Trophoblast cell (in vitro differentiated cells and primary cell): ENCODE data around the gene GNAO1.

Experiments used
- DNase-seq, 2 donors: peaks; one replicate each; pipeline ENCODE4 v3.0.0-alpha.2; 2016
- H2AFZ ChIP-seq: 2 replicates; pipeline ENCODE4 v1.6.1; 2013; ENCODE audit warnings: low read length, moderate library complexity, mild to moderate bottlenecking; ENCODE audit not compliant: insufficient read depth, poor library complexity
- H2AK5ac ChIP-seq: 2 replicates; pipeline ENCODE4 v1.6.1; 2013; ENCODE audit warnings: mild to moderate bottlenecking, low read length
- H2BK120ac ChIP-seq: 2 replicates; pipeline ENCODE4 v1.6.1; 2013; ENCODE audit warnings: low read length, mild to moderate bottlenecking, moderate library complexity; ENCODE audit not compliant: insufficient read depth, poor library complexity
- H2BK12ac ChIP-seq: 2 replicates; pipeline ENCODE4 v1.6.1; 2013; ENCODE audit warnings: mild to moderate bottlenecking, low read length, moderate library complexity
- H2BK5ac ChIP-seq: 2 replicates; pipeline ENCODE4 v1.6.1; 2013; ENCODE audit warnings: low read length, low read depth, moderate library complexity, mild to moderate bottlenecking; ENCODE audit not compliant: poor library complexity
- H3K14ac ChIP-seq: 2 replicates; pipeline ENCODE4 v1.6.1; 2013; ENCODE audit warnings: mild to moderate bottlenecking, low read length
- H3K18ac ChIP-seq: 2 replicates; pipeline ENCODE4 v1.6.1; 2013; ENCODE audit warnings: mild to moderate bottlenecking, low read length
- H3K23ac ChIP-seq: 2 replicates; pipeline ENCODE4 v1.6.1; 2013; ENCODE audit warnings: low read length
- H3K27ac ChIP-seq: 2 replicates; pipeline ENCODE4 v1.5.1; 2013; ENCODE audit warnings: low read depth, mild to moderate bottlenecking, inconsistent platforms, low read length, moderate library complexity
- H3K27me3 ChIP-seq: 2 replicates; pipeline ENCODE4 v1.6.1; 2013; ENCODE audit warnings: inconsistent platforms, mild to moderate bottlenecking, low read length, moderate library complexity; ENCODE audit not compliant: insufficient read depth
- H3K36me3 ChIP-seq, 2 experiments: 1 replicate in 1 of 2; 2 replicates in 1 of 2; pipeline ENCODE4 v1.6.1; 2013; ENCODE audit warnings: low read length in 2 of 2, mild to moderate bottlenecking in 2 of 2, moderate library complexity in 1 of 2; ENCODE audit not compliant: insufficient read depth in 2 of 2, control insufficient read depth in 1 of 2
- H3K4ac ChIP-seq: 2 replicates; pipeline ENCODE4 v1.6.1; 2013; ENCODE audit warnings: low read depth, mild to moderate bottlenecking, low read length, moderate library complexity
- H3K4me1 ChIP-seq, 2 experiments: 1 replicate in 1 of 2; 2 replicates in 1 of 2; pipeline ENCODE4 v1.6.1; 2013; ENCODE audit warnings: low read length in 2 of 2, mild to moderate bottlenecking in 2 of 2, moderate library complexity in 1 of 2; ENCODE audit not compliant: insufficient read depth in 2 of 2, control insufficient read depth in 1 of 2
- H3K4me2 ChIP-seq: 2 replicates; pipeline ENCODE4 v1.6.1; 2013; ENCODE audit warnings: inconsistent platforms, mild to moderate bottlenecking, low read length, moderate library complexity
- H3K4me3 ChIP-seq: 2 replicates; pipeline ENCODE4 v1.5.1; 2013; ENCODE audit warnings: mild to moderate bottlenecking, low read depth, low read length, inconsistent platforms
- H3K79me1 ChIP-seq: one replicate; pipeline ENCODE4 v1.6.1; 2013; ENCODE audit warnings: low read length
- H3K79me2 ChIP-seq: 2 replicates; pipeline ENCODE4 v1.6.1; 2013; ENCODE audit warnings: low read length, mild to moderate bottlenecking; ENCODE audit not compliant: control insufficient read depth, insufficient read depth, poor library complexity
- H3K9ac ChIP-seq: 2 replicates; pipeline ENCODE4 v1.6.1; 2013; ENCODE audit warnings: mild to moderate bottlenecking, low read length
- H3K9me3 ChIP-seq: 2 replicates; pipeline ENCODE4 v1.6.1; 2013; ENCODE audit warnings: low read depth, mild to moderate bottlenecking, control low read depth, inconsistent platforms, low read length; ENCODE audit not compliant: insufficient read depth
- H4K12ac ChIP-seq: 2 replicates; pipeline ENCODE4 v1.6.1; 2013; ENCODE audit warnings: low read depth, mild to moderate bottlenecking, low read length, moderate library complexity
- H4K8ac ChIP-seq: 2 replicates; pipeline ENCODE4 v1.6.1; 2013; ENCODE audit warnings: low read depth, mild to moderate bottlenecking, low read length, moderate library complexity
- H4K91ac ChIP-seq: one replicate; pipeline ENCODE4 v1.6.1; 2013; ENCODE audit warnings: low read depth, mild to moderate bottlenecking, low read length, moderate library complexity
- WGBS: extraction: QIAGEN DNeasy Blood & Tissue Kit; methylation state at CpG from one replicate; pipeline ENCODE4 v1.1.7; 2013; ENCODE audit warnings: missing lambda C conversion rate; ENCODE audit not compliant: insufficient read length, insufficient coverage; ENCODE audit errors: extremely low coverage; 5-methylcytosine and 5-hydroxymethylcytosine counted together

Gene GNAO1

DNA sequence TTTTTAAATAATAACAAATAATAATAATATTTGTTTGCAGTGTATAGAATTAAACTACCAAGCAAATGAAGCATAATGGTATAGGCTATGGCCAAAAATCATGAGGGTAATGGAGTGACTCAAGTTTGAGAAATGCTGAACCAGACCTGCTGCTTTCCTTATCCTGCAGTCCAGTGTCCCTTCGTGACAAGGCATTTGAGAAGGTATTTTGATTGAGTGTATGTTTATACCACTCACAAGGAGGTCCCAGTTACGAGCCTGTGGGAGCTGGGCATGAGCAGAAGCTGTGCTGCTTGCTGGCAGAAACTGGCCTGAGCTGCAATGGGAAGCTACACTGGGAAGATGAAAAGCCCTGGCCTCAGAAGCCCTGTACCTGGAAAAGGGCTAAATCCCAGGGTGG, 50.3 kb downstream of the GNAO1 start:
- Histone ChIP-seq H2AFZ (no peak overlapping the region), H2AK5ac (no peak overlapping the region), H3K9ac (peak overlapping the region; percentile 37), H3K18ac (no peak overlapping the region), H4K8ac (no peak overlapping the region), H4K91ac (no peak overlapping the region), H3K4me2 (no peak overlapping the region), H3K4ac (no peak overlapping the region), H3K4me3 (no peak overlapping the region), H4K12ac (no peak overlapping the region), H3K14ac (no peak overlapping the region), H3K79me1 (peaks cover 5% of the 10 kb centered on the region), H3K36me3 (no peaks in the 10 kb centered on the region), H3K27ac (no peak overlapping the region), H3K23ac (no peak overlapping the region), H3K27me3 (no peaks in the 10 kb centered on the region), H3K79me2 (no peaks in the 10 kb centered on the region), H2BK12ac (no peak overlapping the region), H3K4me1 (peaks cover 5 to 19% of the 10 kb centered on the region in 2 experiments), H3K9me3 (no peaks in the 10 kb centered on the region), H2BK120ac (no peak overlapping the region), H2BK5ac (no peak overlapping the region)
- no CpG with 5 or more reads among the region's 2 CpGs for WGBS
- DNase-seq = peak; percentile 59 to 77

DNA sequence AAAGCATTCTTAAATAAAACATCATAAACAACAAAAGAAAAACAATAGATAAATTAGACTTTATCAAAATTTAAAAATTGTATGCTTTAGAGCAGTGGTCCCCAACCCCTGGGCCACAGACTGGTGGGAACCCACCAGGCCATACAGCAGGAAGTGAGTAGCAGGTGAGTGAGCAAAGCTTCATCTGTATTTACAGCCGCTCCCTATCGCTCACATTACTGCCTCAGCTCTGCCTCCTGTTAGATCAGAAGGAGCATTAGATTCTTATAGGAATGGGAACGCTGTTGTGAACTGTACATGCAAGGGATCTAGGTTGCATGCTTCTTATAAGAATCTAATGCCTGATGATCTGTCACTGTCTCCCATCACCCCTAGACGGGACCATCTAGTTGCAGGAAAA, 51.5 kb downstream of the GNAO1 start:
- Histone ChIP-seq H3K27me3 (no peaks in the 10 kb centered on the region), H3K9me3 (no peaks in the 10 kb centered on the region), H3K4me2 (no peak overlapping the region), H3K23ac (no peak overlapping the region), H3K14ac (no peak overlapping the region), H4K91ac (no peak overlapping the region), H3K27ac (no peak overlapping the region), H3K18ac (no peak overlapping the region), H3K4me3 (no peak overlapping the region), H2BK5ac (no peak overlapping the region), H2AK5ac (no peak overlapping the region), H3K9ac (no peak overlapping the region), H3K79me2 (no peaks in the 10 kb centered on the region), H4K8ac (no peak overlapping the region), H3K4me1 (peaks cover 8 to 22% of the 10 kb centered on the region in 2 experiments), H4K12ac (no peak overlapping the region), H2BK120ac (no peak overlapping the region), H3K36me3 (no peaks in the 10 kb centered on the region), H3K4ac (no peak overlapping the region), H2BK12ac (no peak overlapping the region), H2AFZ (no peak overlapping the region), H3K79me1 (peaks cover 8% of the 10 kb centered on the region)
- DNase-seq = no peak
- WGBS = no CpG with 5 or more reads among the region's 4 CpGs

DNA sequence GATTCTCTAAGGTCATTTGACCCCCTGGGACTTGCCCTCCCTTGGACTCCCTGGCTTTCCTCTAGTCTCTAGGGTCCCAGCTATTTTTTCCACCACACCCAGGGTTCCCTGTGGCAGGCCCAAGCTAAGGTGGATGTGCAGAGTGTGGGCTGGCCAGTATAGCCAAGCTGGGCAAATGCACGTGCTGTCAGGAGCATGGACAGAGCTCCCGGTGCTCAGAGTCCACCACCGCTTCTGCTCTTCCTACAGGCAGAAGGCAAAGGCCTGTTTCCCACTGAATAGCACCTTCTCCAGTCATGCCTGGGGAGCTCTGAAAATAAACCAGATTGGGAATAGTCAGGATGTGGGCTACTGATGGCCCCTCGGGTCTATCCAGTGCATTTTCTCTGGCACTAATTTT, 53.3 kb downstream of the GNAO1 start:
- Histone ChIP-seq H3K9me3 (no peaks in the 10 kb centered on the region), H3K27me3 (no peaks in the 10 kb centered on the region), H3K36me3 (no peaks in the 10 kb centered on the region), H4K91ac (peak overlapping the region; percentile 1), H3K4me2 (no peak overlapping the region), H3K79me1 (peaks cover 8% of the 10 kb centered on the region), H3K27ac (no peak overlapping the region), H4K8ac (no peak overlapping the region), H3K4me1 (peaks cover 8 to 22% of the 10 kb centered on the region in 2 experiments), H2BK120ac (peak overlapping the region; percentile 3), H2AK5ac (no peak overlapping the region), H3K9ac (no peak overlapping the region), H3K23ac (no peak overlapping the region), H3K4me3 (no peak overlapping the region), H2BK12ac (peak overlapping the region; percentile 9), H3K14ac (no peak overlapping the region), H2AFZ (no peak overlapping the region), H3K18ac (peak overlapping the region; percentile 25), H3K79me2 (no peaks in the 10 kb centered on the region), H2BK5ac (no peak overlapping the region), H3K4ac (no peak overlapping the region), H4K12ac (no peak overlapping the region)
- no CpG with 5 or more reads among the region's 4 CpGs for WGBS
- no peak for DNase-seq

DNA sequence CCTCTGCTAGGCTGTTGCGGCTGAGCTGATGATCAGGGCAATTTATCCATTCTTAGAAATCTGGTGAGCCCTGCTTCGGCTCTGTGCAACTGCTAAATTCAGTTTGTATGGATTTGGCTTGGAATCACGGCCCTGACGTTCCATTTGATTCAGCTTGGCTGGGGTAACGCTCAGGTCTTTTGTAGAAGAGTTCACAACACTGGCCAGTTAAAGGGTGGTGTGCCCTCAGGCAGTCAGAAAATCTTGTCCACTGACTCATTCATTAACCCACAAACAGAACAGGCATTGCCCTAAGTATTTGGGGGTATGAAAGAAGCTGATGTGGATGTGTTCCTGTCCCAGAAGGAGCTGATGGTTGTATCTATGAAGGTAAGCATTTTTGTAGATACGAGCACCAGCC, 53.9 kb downstream of the GNAO1 start:
- Histone ChIP-seq H2AK5ac (no peak overlapping the region), H3K4ac (peak overlapping the region; percentile 13), H3K79me2 (no peaks in the 10 kb centered on the region), H3K23ac (no peak overlapping the region), H4K91ac (peak overlapping the region; percentile 40), H2BK12ac (peak overlapping the region; percentile 30), H3K9ac (no peak overlapping the region), H4K8ac (no peak overlapping the region), H3K18ac (no peak overlapping the region), H2BK120ac (peak overlapping the region; percentile 61), H3K4me3 (no peak overlapping the region), H3K4me2 (peak overlapping the region; percentile 6), H2BK5ac (peak overlapping the region; percentile 38), H3K36me3 (no peaks in the 10 kb centered on the region), H3K27ac (peak overlapping the region; percentile 73), H4K12ac (no peak overlapping the region), H3K4me1 (peaks cover 8 to 22% of the 10 kb centered on the region in 2 experiments), H3K79me1 (peaks cover 8% of the 10 kb centered on the region), H3K14ac (no peak overlapping the region), H3K9me3 (no peaks in the 10 kb centered on the region), H2AFZ (no peak overlapping the region), H3K27me3 (no peaks in the 10 kb centered on the region)
- WGBS = no CpG with 5 or more reads among the region's 6 CpGs
- peak in 1 of 2 donors; percentile 61 for DNase-seq
